ENCODE data around the gene BMPR2.
"Not testable (repeated sequence)": the region's sequence is repeated elsewhere in the genome, so short reads cannot be mapped to it uniquely, and the experiment has no call there.

BMPR2 gene

GRCh38 chr2:202530038-202530437 lies 153.9 kb downstream of the BMPR2 start:
- no peak for DNase-seq (ENCODE audit: low read depth in 2 of 2)

DNA sequence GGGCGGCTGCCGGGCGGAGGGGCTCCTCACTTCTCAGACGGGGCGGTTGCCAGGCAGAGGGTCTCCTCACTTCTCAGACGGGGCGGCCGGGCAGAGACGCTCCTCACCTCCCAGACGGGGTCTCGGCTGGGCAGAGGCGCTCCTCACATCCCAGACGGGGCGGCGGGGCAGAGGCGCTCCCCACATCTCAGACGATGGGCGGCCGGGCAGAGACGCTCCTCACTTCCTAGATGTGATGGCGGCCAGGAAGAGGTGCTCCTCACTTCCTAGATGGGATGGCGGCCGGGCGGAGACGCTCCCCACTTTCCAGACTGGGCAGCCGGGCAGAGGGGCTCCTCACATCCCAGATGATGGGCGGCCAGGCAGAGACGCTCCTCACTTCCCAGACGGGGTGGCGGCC lies 159.2 kb downstream of the BMPR2 start:
- DNase-seq (ENCODE audit: low read depth in 2 of 2): not testable (repeated sequence)

DNA sequence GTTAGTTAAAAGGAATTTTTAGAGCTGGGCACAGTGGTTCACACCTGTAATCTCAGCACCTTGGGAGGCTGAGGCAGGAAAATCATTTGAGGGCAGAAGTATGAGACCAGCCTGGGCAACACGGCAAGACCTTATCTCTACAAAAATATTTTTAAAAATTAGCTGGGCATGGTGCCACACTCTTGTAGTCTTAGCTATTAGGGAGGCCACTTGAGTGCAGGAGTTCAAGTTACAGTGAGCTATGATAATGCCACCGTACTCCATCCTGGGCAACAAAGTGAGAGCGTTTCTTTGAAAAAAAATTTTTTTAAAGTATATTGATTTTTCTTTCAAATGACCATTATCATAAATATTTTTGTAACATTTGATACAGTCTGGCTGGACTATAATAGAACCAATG lies 165.0 kb downstream of the BMPR2 start:
- DNase-seq (ENCODE audit: low read depth in 2 of 2): no peak

- DNase-seq (ENCODE audit: low read depth in 2 of 2): no peak
Observed at GRCh38 chr2:202542142-202542541, 166.0 kb downstream of the BMPR2 start.

- no peak for DNase-seq (ENCODE audit: low read depth in 2 of 2)
Observed at GRCh38 chr2:202545523-202545922, 169.4 kb downstream of the BMPR2 start.

DNA sequence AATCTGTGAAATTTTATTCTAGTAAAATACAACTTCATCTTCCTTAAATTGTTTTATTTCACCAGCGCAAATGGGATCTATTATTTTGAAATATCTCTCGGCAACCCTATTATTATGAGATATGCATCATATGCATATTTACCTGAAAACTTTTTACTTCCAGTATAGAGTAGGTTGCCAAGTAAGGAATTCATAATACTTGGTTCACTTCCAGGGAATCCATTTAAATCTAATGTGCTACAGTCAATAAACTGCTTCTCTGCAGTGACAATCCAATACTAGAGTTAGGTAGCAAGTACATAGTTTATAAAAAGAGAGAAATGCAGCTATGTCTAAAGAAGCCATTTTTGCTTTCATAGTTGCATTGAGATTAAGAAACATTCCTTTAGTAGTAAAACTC lies 169.8 kb downstream of the BMPR2 start:
- DNase-seq (ENCODE audit: low read depth in 2 of 2): no peak

GRCh38 chr2:202546499-202547141 lies 170.5 kb downstream of the BMPR2 start:
- DNase-seq (ENCODE audit: low read depth in 2 of 2): not testable (repeated sequence)

- DNase-seq (ENCODE audit: low read depth in 2 of 2): no peak
Observed at GRCh38 chr2:202548240-202548639, 172.1 kb downstream of the BMPR2 start.

DNA sequence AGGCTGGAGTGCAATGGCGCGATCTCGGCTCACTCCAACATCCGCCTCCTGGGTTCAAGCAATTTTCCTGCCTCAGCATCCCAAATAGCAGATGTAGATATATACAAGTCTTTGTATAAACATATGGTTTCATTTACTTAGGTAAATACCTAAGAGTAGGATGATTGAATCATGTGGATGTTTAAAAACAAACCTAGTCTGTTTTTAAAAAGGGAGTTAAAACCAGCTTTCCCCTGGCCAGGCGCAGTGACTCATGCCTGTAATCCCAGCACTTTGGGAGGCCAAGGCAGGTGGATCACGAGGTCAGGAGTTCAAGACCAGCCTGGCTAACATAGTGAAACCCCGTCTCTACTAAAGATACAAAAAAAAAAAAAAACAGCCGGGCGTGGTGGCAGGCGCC lies 174.9 kb downstream of the BMPR2 start:
- not testable (repeated sequence) for DNase-seq (ENCODE audit: low read depth in 2 of 2)

DNA sequence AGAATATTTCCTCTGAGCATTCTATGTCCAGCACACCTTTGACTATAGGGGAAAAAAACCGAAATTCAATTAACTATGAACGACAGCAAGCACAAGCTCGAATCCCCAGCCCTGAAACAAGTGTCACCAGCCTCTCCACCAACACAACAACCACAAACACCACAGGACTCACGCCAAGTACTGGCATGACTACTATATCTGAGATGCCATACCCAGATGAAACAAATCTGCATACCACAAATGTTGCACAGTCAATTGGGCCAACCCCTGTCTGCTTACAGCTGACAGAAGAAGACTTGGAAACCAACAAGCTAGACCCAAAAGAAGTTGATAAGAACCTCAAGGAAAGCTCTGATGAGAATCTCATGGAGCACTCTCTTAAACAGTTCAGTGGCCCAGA lies 179.2 kb downstream of the BMPR2 start:
- no peak for DNase-seq (ENCODE audit: low read depth in 2 of 2)

- DNase-seq (ENCODE audit: low read depth in 2 of 2): no peak
Observed at GRCh38 chr2:202560200-202560599, 184.1 kb downstream of the BMPR2 start.

- DNase-seq (ENCODE audit: low read depth in 2 of 2): no peak
Observed at GRCh38 chr2:202564226-202564625, 188.1 kb downstream of the BMPR2 start.

- DNase-seq (ENCODE audit: low read depth in 2 of 2): no peak
Observed at GRCh38 chr2:202566286-202566685, 190.2 kb downstream of the BMPR2 start.

GRCh38 chr2:202574541-202574940 lies 198.4 kb downstream of the BMPR2 start:
- DNase-seq (ENCODE audit: low read depth in 2 of 2): no peak

GRCh38 chr2:202575194-202575593 lies 199.1 kb downstream of the BMPR2 start:
- DNase-seq (ENCODE audit: low read depth in 2 of 2): not testable (repeated sequence)

DNA sequence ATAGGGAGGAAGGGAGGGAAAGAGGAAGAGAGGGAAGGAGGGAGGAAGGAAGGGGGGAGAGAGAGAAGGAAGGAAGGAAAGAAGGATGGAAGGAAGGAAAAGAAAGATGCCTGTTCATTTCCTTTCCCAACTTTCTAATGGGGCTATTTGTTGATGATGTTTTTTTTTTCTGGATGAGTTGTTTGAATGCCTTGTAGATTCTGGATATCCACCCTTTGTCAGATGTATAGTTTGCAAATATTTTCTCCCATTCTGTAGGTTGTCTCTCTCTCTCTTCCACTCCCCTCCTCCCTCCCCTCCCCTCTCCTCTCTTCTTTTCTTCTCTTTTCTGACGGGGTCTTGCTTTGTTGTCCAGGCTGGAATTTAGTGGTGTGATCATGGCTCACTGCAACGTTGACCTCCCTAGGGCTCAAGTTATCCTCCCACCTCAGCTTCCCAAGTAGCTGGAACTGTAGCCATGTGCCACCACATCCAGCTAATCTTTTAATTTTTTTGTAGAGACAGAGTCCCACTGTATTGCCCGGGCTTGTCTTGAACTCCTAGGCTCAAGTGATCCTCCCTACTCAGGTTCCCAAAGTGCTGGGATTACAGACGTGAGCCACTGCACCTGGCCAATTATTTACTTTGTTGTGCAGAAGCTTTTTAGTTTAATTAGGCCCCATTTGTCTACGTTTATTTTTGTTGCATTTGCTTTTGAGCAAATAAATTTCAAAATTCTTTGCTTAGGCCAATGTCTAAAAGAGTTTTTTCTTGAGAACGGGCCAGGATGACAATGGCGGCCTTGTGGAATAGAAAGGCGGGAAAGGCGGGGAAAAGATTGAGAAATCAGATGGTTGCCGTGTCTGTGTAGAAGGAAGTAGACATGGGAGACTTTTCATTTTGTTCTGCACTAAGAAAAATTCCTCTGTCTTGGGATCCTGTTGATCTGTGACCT lies 201.4 kb downstream of the BMPR2 start:
- no peak for DNase-seq (ENCODE audit: low read depth in 2 of 2)

DNA sequence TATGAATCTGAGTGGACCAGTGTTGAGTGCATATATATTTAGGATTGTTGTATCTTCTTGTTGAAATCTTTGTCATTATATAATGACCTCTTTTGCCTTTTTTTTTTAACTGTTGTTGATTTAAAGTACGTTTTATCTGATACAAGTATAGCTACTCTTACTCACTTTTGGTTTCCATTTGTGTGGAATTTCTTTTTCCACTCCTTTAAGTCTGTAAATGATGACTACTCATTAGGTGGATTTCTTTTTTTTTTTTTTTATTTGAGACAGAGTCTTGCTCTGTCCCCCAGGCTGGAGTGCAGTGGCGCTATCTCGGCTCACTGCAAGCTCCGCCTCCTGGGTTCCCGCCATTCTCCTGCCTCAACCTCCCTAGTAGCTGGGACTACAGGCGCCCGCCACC lies 206.7 kb downstream of the BMPR2 start:
- not testable (repeated sequence) for DNase-seq (ENCODE audit: low read depth in 2 of 2)

- DNase-seq (ENCODE audit: low read depth in 2 of 2): no peak
Observed at GRCh38 chr2:202583709-202584219, 207.6 kb downstream of the BMPR2 start.

DNA sequence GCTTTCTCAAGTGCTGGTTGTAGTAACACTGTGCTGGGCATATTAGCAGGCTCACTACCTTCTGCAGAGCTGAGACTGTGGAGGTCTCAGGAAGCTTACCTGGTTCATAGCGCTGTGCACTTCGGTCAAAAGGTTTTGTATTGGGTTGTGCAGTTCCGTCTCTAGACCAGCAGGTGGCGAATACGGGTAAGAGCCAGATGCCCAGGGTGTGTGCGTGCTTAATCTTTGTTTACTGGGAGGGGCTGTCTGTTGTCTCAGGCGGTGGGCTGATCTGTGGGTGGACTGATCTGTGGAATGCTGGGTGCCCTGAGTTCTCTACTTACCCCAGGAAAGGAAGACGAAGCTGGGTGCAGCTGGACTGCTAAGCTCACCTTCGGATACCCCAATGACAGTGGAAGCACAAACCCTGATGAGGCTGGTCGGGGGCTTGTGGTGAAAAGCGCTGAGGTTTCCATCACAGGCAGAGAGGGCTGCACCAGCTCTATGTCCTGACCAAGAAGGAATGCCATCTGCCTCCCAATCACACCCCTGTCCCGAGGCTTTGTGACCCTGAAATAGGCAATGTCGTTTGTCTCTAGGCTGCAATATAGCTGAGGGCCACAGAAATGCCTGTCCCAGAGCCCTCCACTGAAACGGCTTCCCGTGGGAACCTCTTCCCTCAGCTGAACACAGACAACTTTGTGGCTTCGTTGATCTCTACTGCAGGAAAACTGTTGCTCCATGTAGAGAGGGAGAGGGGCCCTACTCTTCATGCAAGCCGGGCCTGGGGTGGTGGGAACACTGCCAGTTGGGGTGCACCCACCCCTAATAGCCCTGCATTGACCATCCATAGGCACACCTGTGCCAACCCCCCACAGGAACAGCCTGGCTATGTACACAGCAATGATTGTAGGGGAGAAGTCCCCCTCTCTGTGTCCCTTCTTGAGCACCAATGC lies 212.8 kb downstream of the BMPR2 start:
- DNase-seq (ENCODE audit: low read depth in 2 of 2): peak; percentile 46 to 51

DNA sequence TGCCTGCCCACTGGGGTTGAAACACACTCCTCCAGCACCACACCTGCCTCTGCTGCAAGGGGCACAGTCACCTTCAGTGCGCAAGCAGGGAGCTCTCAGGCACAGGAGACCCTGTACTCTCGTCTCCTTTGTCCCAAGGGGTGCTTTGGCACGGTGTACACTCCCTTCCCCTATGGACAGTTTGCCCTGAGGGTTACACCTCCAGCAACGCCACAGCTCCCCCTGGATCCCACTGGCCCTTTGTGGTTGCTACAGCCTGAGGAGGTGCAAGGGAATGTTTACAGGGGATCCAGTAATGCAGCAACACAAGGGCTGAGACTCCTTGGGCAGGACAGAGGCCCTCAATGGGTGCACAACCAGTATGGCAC lies 213.4 kb downstream of the BMPR2 start:
- DNase-seq (ENCODE audit: low read depth in 2 of 2): no peak

GRCh38 chr2:202592566-202592965 lies 216.4 kb downstream of the BMPR2 start:
- DNase-seq (ENCODE audit: low read depth in 2 of 2): no peak

- no peak for DNase-seq (ENCODE audit: low read depth in 2 of 2)
Observed at GRCh38 chr2:202599105-202599504, 223.0 kb downstream of the BMPR2 start.

Measured in stimulated activated CD8-positive, alpha-beta memory T cell treated with anti-CD3 and anti-CD28 coated beads, Interleukin-7, amount 100 ng/mL, for 4 hours (primary cell).